GM12878 (cell line): ENCODE measurements around the gene ITCH. TPM values are rescaled to one million over a fixed set of nuclear protein-coding genes. Genes with fewer than 3 reads are reported as not detected.

Experiments
- ATAC-seq: fragments of 200-7000 bp; cut with Tn5 transposase; 3 replicates; pipeline ENCODE4 v1.9.1; 2020; ENCODE audit warnings: mild to moderate bottlenecking, moderate library complexity
- BruUV-seq: library from RNA; stranded (reverse); fragments of 400-500 nt; replicated peaks from 2 replicates; lab custom pipeline; 2021; lab: Mats Ljungman, UMichigan
- CTCF ChIA-PET: fragments of 300-600 bp; sonication (Branson Sonifier 250); formaldehyde crosslinking; extraction: SDS; loops from one replicate; lab custom pipeline; 2021; ENCODE audit warnings: inconsistent platforms; lab: Yijun Ruan, JAX
- POLR2A ChIA-PET: fragments of 350-600 bp; formaldehyde crosslinking; extraction: SDS; loops from one replicate; lab custom pipeline; 2021; ENCODE audit warnings: inconsistent platforms; lab: Charles Lee
- RAD21 ChIA-PET: fragments of 300-600 bp; sonication (Branson Sonifier 250); formaldehyde crosslinking; loops from one replicate; lab custom pipeline; 2023; ENCODE audit warnings: antibody characterized with exemption; ENCODE audit not compliant: unreplicated experiment; lab: Charles Lee
- SMC1A ChIA-PET: fragments of 300-600 bp; sonication (Branson Sonifier 250); formaldehyde crosslinking; loops from one replicate; lab custom pipeline; 2023; ENCODE audit not compliant: unreplicated experiment, uncharacterized antibody; lab: Charles Lee
- DNase-seq: peaks from one replicate; pipeline ENCODE4 v3.0.0-alpha.2; 2011; ENCODE audit warnings: low read depth, low spot score
- FAIRE-seq: peaks from 3 replicates; lab custom pipeline; 2011; peaks lifted over from hg19 to GRCh38; lab: Jason Lieb, UNC
- H2AFZ ChIP-seq: 2 replicates; pipeline ENCODE4 v1.6.0; 2011; ENCODE audit warnings: low read depth, low read length, control low read depth; ENCODE audit not compliant: control insufficient read depth
- H3K27ac ChIP-seq: 2 replicates; pipeline ENCODE4 v1.5.1; 2011; ENCODE audit warnings: control low read depth; ENCODE audit not compliant: control insufficient read depth, insufficient read depth
- H3K27me3 ChIP-seq, 2 experiments: replicated peaks in 1 of 2; 2 replicates each; pipeline versions ENCODE4 v1.6.0 to v1.6.1; 2011; ENCODE audit warnings: low read length in 1 of 2; ENCODE audit not compliant: control insufficient read depth in 2 of 2, insufficient read depth in 2 of 2
- H3K36me3 ChIP-seq, 2 experiments: 2 replicates each; pipeline ENCODE4 v1.5.1; 2011; ENCODE audit warnings: low read length in 1 of 2; ENCODE audit not compliant: control insufficient read depth in 2 of 2, insufficient read depth in 2 of 2
- H3K4me1 ChIP-seq: 2 replicates; pipeline ENCODE4 v1.6.1; 2011; ENCODE audit warnings: mild to moderate bottlenecking, low read length, moderate library complexity, mixed read lengths; ENCODE audit not compliant: control insufficient read depth, insufficient read depth
- H3K4me2 ChIP-seq: 2 replicates; pipeline ENCODE4 v1.6.0; 2011; ENCODE audit warnings: control low read depth; ENCODE audit not compliant: control insufficient read depth, insufficient read depth
- H3K4me3 ChIP-seq: fragments of 200-600 bp; sonication (generic); 2 replicates; pipeline ENCODE4 v1.5.1; 2016
- H3K79me2 ChIP-seq: 2 replicates; pipeline ENCODE4 v1.6.0; 2011; ENCODE audit warnings: low read length; ENCODE audit not compliant: control insufficient read depth, insufficient read depth
- H3K9ac ChIP-seq: 2 replicates; pipeline ENCODE4 v1.8.0; 2011; ENCODE audit warnings: low read length, control low read depth, mixed read lengths; ENCODE audit not compliant: control insufficient read depth, insufficient read depth
- H3K9me3 ChIP-seq: replicated peaks from 3 replicates; pipeline ENCODE4 v1.5.1; 2011; ENCODE audit warnings: mild to moderate bottlenecking, low read length; ENCODE audit not compliant: control insufficient read depth, insufficient read depth
- H4K20me1 ChIP-seq: 2 replicates; pipeline ENCODE4 v1.6.0; 2011; ENCODE audit not compliant: control insufficient read depth, insufficient read depth
- CREB1 ChIP-seq: IDR thresholded peaks from 2 replicates; pipeline ENCODE4 v1.6.1; 2012; ENCODE audit warnings: low read depth, mild to moderate bottlenecking, inconsistent platforms
- HDGF ChIP-seq: fragments of 450-650 bp; IDR thresholded peaks from 2 replicates; pipeline ENCODE4 v1.6.1; 2016; ENCODE audit warnings: antibody characterized with exemption
- IKZF2 ChIP-seq, 2 experiments: fragments of 450-650 bp; IDR thresholded peaks; 2 replicates each; pipeline ENCODE4 v1.6.1; 2017; ENCODE audit warnings: mild to moderate bottlenecking in 2 of 2, moderate library complexity in 2 of 2
- LARP7 ChIP-seq: fragments of 450-650 bp; IDR thresholded peaks from 2 replicates; pipeline ENCODE4 v1.6.1; 2017; ENCODE audit warnings: mild to moderate bottlenecking
- PML ChIP-seq: IDR thresholded peaks from 2 replicates; pipeline ENCODE4 v1.6.1; 2012; ENCODE audit warnings: low read length, inconsistent platforms
- POLR2AphosphoS2 ChIP-seq: IDR thresholded peaks from 2 replicates; pipeline ENCODE4 v1.6.1; 2011; ENCODE audit warnings: low read depth, mild to moderate bottlenecking, low read length, improper control_type of control experiment, moderate library complexity
- RCOR1 ChIP-seq: conservative IDR thresholded peaks from 2 replicates; pipeline ENCODE4 v1.6.1; 2012; ENCODE audit warnings: low read depth, low read length, improper control_type of control experiment
- SMARCA5 ChIP-seq: fragments of 450-650 bp; IDR thresholded peaks from 2 replicates; pipeline ENCODE4 v1.6.1; 2017; ENCODE audit warnings: mild to moderate bottlenecking
- SREBF2 ChIP-seq: IDR thresholded peaks from 2 replicates; pipeline ENCODE4 v1.6.1; 2012; ENCODE audit warnings: mild to moderate bottlenecking, low read length
- SUZ12 ChIP-seq: fragments of 200-600 bp; sonication (generic); IDR thresholded peaks from one replicate; pipeline ENCODE4 v1.6.1; 2018; ENCODE audit warnings: antibody characterized with exemption, mild to moderate bottlenecking; ENCODE audit not compliant: unreplicated experiment
- ZNF217 ChIP-seq: fragments of 450-650 bp; IDR thresholded peaks from 2 replicates; pipeline ENCODE4 v1.6.1; 2017; ENCODE audit warnings: antibody characterized with exemption, mild to moderate bottlenecking
- ZSCAN29 ChIP-seq: fragments of 450-650 bp; IDR thresholded peaks from 2 replicates; pipeline ENCODE4 v1.6.1; 2017; ENCODE audit warnings: mild to moderate bottlenecking, moderate library complexity
- WGBS: methylation state at CpG from one replicate; pipeline ENCODE4 v1.1.6; 2016; ENCODE audit warnings: low lambda C conversion rate; ENCODE audit not compliant: insufficient replicate concordance, insufficient coverage; ENCODE audit errors: missing lambda C conversion rate; 5-methylcytosine and 5-hydroxymethylcytosine counted together
- in situ Hi-C: fragments of 300-500 bp; cut with MboI; formaldehyde crosslinking; loops from 9 replicates; pipeline ENCODE4 v1.14.3; 2018; ENCODE audit warnings: mixed read lengths
- intact Hi-C: fragments of 100-400 bp; cut with micrococcal nuclease; formaldehyde crosslinking; loops from one replicate; pipeline ENCODE4 v1.14.2; 2022; ENCODE audit not compliant: unreplicated experiment
- polyA plus RNA-seq, 11 experiments: library from polyadenylated mRNA; depleted of rRNA in 4 of 11; unstranded in 6 of 11; stranded (reverse) in 5 of 11; fragments of >200 nt; fragmentation: Nextera tagmentation in 4 of 11; fragmentation: Illumina TruSeq in 1 of 11; extraction: Ambion mirVana in 4 of 11; extraction: Trizol in 1 of 11; gene quantifications; 1 replicate in 1 of 11; 2 replicates in 10 of 11; pipeline versions ENCODE4 v1.2.1 to v1.2.3, GENCODE V29; 2011 to 2016; ENCODE audit warnings: inconsistent platforms in 2 of 11, missing spikeins in 2 of 11, low read depth in 1 of 11
- total RNA-seq, 4 experiments: library from RNA; depleted of rRNA in 3 of 4; stranded (reverse); fragments of >200 nt in 3 of 4; fragmentation: Illumina TruSeq in 1 of 4; extraction: Trizol in 1 of 4; gene quantifications; 2 replicates each; pipeline versions ENCODE4 v1.2.1 to v1.2.3, GENCODE V29; 2013 to 2021
- TF ChIP-seq, protein P1 (sequence below): IDR thresholded peaks from 2 replicates; pipeline ENCODE4 v1.6.1; 2012; ENCODE audit warnings: mild to moderate bottlenecking, low read depth, low read length
- TF ChIP-seq, protein P2 (sequence below): fragments of 450-650 bp; IDR thresholded peaks from 2 replicates; pipeline ENCODE4 v1.6.1; 2014; ENCODE audit warnings: mild to moderate bottlenecking

Gene ITCH
- total and polyA plus RNA-seq, 10 of the 15 experiments (the other 5 are each of a cell fraction or from before 2014, with no cell fraction given): 7.5 to 46.1 (median 21.5) TPM

DNA sequence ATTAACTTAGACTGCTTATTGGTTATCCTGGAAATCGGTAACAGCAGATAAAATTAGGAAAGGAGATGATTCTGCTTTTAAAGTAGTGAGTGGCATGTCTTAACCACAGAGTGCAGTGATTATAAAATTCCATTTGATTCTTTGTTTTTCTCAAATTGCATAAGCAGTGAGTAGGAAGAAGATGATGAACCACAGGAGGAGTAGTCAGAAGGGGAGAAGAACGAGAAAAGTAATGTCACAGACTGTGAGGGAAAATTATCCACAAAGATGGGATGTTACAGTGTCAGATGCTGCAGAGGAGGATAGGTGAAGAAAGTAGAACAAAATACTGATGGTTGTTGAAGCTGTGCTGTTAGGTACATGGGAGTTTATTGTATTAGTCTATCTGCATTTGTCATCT, 63.0 kb downstream of the ITCH start:
- no TSS peak for BruUV-seq
- no peak for FAIRE-seq
- ChIA-PET RAD21 (interaction anchor here (1.2 kb wide), 1 partner anchor 113 kb away, joined by 3 read pairs; no protein-coding TSS in a partner anchor), CTCF (interaction anchor here (0.7 kb wide), 1 partner anchor 113 kb away, joined by 3 read pairs; no protein-coding TSS in a partner anchor), SMC1A (no interaction called here), POLR2A (no interaction called here)
- Histone ChIP-seq H3K27me3 (no peaks in the 10 kb centered on the region), H3K4me3 (no peak overlapping the region), H3K36me3 (peaks cover under 1 to 19% of the 10 kb centered on the region in 2 experiments), H3K4me1 (no peaks in the 10 kb centered on the region), H3K27ac (no peak overlapping the region), H4K20me1 (no peaks in the 10 kb centered on the region), H3K4me2 (no peak overlapping the region), H3K79me2 (no peaks in the 10 kb centered on the region), H3K9me3 (no peaks in the 10 kb centered on the region), H3K9ac (no peak overlapping the region), H2AFZ (no peak overlapping the region)
- in situ Hi-C loops (no loop called here), intact Hi-C loops (no loop called here)
- no peak for ATAC-seq
- TF ChIP-seq HDGF (no peak), ZNF217 (no peak), PML (no peak), SREBF2 (no peak), SUZ12 (no peak), SMARCA5 (no peak), LARP7 (no peak), ZSCAN29 (no peak), POLR2AphosphoS2 (no peak)
- WGBS: 100% methylated on average over 2 of the region's 2 CpGs
- DNase-seq: no peak

DNA sequence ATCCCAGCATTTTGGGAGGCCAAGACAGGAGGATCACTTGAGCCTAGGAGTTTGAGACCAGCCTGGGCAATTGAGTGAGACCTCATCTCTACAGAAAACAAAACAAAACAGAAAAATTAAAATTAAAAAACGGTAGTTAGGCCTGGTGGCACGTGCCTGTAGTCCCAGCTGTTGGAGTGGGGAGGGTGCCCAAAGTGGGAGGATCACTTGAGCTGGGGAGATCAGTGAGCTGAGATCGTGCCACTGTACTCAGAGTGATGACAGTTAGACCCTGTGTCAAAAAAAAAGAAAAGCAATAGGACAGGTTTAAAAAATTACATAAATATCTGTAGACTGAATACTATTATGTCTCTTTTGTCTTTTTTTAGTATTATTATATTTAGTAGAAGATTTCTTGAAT, 64.3 kb downstream of the ITCH start:
- no peak overlapping the region for H2AFZ ChIP-seq
- no peaks in the 10 kb centered on the region for H4K20me1 ChIP-seq
- no peaks in the 10 kb centered on the region for H3K4me1 ChIP-seq
- H3K27ac ChIP-seq: no peak overlapping the region
- 98% methylated on average over 3 of the region's 3 CpGs for WGBS
- H3K27me3 ChIP-seq: no peaks in the 10 kb centered on the region
- H3K79me2 ChIP-seq: no peaks in the 10 kb centered on the region
- ChIA-PET RAD21 (no interaction called here), POLR2A (no interaction called here), CTCF (interaction anchor here (2.0 kb wide), 1 partner anchor 115 kb away, joined by 8 read pairs; no protein-coding TSS in a partner anchor), SMC1A (interaction anchor here (0.8 to 1.2 kb wide), 3 partner anchors 11 to 64 kb away, joined by 3 read pairs; partner anchors contain the start of gene ITCH)
- peaks cover 0 to 14% of the 10 kb centered on the region in 2 experiments; a peak in 2 of 4 replicates for H3K36me3 ChIP-seq
- ATAC-seq: no peak
- in situ Hi-C loops: no loop called here
- no TSS peak for BruUV-seq
- intact Hi-C loops: no loop called here
- H3K9me3 ChIP-seq: no peaks in the 10 kb centered on the region
- H3K9ac ChIP-seq: no peak overlapping the region
- DNase-seq: no peak
- FAIRE-seq: no peak
- H3K4me2 ChIP-seq: no peak overlapping the region
- no peak overlapping the region for H3K4me3 ChIP-seq
- TF ChIP-seq IKZF2 (IDR thresholded peaks at IDR 0.05) (no peak), RCOR1 (no peak), CREB1 (no peak)
- TF ChIP-seq, protein P1, sequence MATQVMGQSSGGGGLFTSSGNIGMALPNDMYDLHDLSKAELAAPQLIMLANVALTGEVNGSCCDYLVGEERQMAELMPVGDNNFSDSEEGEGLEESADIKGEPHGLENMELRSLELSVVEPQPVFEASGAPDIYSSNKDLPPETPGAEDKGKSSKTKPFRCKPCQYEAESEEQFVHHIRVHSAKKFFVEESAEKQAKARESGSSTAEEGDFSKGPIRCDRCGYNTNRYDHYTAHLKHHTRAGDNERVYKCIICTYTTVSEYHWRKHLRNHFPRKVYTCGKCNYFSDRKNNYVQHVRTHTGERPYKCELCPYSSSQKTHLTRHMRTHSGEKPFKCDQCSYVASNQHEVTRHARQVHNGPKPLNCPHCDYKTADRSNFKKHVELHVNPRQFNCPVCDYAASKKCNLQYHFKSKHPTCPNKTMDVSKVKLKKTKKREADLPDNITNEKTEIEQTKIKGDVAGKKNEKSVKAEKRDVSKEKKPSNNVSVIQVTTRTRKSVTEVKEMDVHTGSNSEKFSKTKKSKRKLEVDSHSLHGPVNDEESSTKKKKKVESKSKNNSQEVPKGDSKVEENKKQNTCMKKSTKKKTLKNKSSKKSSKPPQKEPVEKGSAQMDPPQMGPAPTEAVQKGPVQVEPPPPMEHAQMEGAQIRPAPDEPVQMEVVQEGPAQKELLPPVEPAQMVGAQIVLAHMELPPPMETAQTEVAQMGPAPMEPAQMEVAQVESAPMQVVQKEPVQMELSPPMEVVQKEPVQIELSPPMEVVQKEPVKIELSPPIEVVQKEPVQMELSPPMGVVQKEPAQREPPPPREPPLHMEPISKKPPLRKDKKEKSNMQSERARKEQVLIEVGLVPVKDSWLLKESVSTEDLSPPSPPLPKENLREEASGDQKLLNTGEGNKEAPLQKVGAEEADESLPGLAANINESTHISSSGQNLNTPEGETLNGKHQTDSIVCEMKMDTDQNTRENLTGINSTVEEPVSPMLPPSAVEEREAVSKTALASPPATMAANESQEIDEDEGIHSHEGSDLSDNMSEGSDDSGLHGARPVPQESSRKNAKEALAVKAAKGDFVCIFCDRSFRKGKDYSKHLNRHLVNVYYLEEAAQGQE: no peak
- TF ChIP-seq, protein P2, sequence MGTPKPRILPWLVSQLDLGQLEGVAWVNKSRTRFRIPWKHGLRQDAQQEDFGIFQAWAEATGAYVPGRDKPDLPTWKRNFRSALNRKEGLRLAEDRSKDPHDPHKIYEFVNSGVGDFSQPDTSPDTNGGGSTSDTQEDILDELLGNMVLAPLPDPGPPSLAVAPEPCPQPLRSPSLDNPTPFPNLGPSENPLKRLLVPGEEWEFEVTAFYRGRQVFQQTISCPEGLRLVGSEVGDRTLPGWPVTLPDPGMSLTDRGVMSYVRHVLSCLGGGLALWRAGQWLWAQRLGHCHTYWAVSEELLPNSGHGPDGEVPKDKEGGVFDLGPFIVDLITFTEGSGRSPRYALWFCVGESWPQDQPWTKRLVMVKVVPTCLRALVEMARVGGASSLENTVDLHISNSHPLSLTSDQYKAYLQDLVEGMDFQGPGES: no peak
